ENCODE measurements around the gene PDCD1. TPM values are rescaled to one million over a fixed set of nuclear protein-coding genes. Genes with fewer than 3 reads are reported as not detected.

PDCD1 gene
- total RNA-seq, 1 experiment from 2014 or later: not detected

DNA sequence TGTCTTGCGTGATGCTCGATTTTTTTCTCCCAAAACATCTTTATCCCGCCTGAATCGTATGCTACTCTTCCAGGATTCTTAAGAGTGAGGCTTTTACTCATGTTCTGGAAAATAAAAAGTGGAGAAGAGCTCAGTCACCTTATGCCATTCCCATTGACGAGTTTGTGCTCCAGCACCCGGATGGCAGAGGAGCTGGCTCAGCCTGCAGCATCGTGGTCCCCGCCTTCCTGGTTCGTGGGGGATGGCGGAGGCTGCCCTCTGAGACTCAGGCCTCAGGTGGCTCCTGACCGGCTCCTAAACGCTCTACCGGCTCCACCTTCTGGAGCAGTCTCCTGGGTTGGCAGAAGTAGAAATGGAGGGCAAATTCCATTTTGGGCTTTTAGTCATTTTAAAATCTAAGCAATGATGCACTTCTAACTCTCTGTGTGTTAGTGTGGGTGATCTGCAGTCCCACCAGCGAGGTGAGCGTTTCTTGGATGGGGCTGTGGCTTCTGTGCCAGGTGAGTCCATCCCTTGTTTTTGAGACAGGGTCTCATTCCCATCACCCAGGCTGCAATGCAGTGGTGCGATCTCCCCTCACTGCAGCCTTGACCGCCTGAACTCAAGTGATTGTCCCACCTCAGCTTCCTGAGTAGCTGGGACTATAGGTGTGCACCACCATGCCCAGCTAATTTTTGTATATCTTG, 38.7 kb upstream of the PDCD1 start:
- in situ Hi-C loops (cut with HindIII; ENCODE audit: low pct_unique_long_range_greater_than_20kb, low sequenced_read_pairs): no loop called here
- no peak for DNase-seq (ENCODE audit: low read depth)

DNA sequence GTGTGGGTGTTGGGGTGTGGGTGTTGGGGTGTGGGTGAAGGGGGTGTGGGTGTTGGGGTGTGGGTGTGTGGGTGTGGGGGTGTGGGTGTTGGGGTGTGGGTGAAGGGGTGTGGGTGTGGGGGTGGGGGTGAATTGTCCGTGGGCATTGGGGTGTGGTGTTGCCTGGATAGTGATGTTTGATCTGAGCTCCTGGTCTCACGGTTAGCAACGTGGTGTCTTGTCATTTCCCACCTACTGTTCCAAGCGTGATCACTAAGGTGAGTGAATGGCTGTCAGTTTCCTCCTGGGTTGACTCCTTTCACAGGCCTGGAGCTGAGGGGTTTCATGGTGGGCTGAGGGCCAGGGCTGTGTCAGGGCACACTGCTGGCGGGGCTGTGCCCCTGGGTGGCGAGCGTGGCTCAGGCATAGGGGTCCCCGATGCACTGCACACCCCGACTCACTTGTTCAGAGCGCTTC, 38.1 kb upstream of the PDCD1 start:
- no peak for DNase-seq (ENCODE audit: low read depth)
- in situ Hi-C loops (cut with HindIII; ENCODE audit: low pct_unique_long_range_greater_than_20kb, low sequenced_read_pairs): no loop called here

GRCh38 chr2:241895712-241896641, 37.3 kb upstream of the PDCD1 start:
- in situ Hi-C loops (cut with HindIII; ENCODE audit: low pct_unique_long_range_greater_than_20kb, low sequenced_read_pairs): no loop called here
- peak; percentile 63 for DNase-seq (ENCODE audit: low read depth)

DNA sequence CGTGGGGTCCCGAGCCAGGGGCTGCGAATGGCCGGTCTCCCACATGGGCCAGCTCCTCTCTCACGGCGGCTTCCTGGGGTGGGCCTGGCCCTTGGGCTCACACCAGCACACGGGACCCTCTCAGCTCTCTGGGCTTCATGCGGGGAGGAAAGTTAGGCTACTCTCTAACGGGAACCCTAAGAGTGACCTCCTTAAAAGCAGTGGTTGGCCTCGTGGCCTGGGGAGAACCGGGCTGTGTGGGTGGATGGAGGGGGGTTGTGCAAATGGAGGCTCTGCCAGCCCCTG, 36.7 kb upstream of the PDCD1 start:
- in situ Hi-C loops (cut with HindIII; ENCODE audit: low pct_unique_long_range_greater_than_20kb, low sequenced_read_pairs): no loop called here
- DNase-seq (ENCODE audit: low read depth): no peak

DNA sequence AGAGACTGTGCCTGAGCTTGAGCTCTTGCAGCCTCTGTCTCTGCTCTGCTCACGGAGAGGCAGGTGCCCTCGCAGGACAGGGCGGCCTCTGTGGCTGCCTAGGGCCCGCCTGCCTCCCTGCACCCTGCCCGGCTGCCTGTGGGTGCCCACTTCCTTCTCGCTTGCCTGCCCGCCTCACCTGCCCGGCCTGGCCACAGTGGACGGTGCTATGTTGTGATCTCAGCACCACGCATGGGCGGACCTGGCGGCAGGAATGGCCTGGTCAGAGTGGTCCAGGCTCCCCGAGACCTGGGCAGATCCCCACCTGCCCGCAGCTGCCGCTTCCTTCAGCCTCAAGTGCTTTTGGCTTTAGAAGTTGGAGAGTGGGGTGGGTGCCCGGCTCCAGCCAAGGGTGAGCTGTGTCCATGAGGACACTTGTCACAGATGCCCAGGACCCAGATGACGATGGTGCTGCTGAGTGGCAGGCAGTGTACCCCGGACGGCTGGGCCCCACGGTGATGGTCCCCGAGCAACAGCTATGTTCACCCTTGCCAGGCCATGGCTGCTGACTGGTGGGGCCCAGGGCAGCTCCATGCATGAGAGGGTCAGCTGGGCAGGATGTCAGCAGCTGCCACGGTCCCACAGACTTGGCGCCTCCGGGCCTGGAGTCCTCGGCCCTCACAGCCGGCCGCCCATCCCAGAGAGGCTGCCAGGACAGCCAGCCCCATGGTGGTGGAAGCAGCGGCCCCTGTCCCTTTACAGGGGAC, 36.2 kb upstream of the PDCD1 start:
- in situ Hi-C loops (cut with HindIII; ENCODE audit: low pct_unique_long_range_greater_than_20kb, low sequenced_read_pairs): no loop called here
- DNase-seq (ENCODE audit: low read depth): no peak

GRCh38 chr2:241894056-241894641, 35.5 kb upstream of the PDCD1 start:
- no peak for DNase-seq (ENCODE audit: low read depth)
- in situ Hi-C loops (cut with HindIII; ENCODE audit: low pct_unique_long_range_greater_than_20kb, low sequenced_read_pairs): no loop called here

GRCh38 chr2:241893265-241893664, 34.6 kb upstream of the PDCD1 start:
- no peak for DNase-seq (ENCODE audit: low read depth)
- in situ Hi-C loops (cut with HindIII; ENCODE audit: low pct_unique_long_range_greater_than_20kb, low sequenced_read_pairs): no loop called here

DNA sequence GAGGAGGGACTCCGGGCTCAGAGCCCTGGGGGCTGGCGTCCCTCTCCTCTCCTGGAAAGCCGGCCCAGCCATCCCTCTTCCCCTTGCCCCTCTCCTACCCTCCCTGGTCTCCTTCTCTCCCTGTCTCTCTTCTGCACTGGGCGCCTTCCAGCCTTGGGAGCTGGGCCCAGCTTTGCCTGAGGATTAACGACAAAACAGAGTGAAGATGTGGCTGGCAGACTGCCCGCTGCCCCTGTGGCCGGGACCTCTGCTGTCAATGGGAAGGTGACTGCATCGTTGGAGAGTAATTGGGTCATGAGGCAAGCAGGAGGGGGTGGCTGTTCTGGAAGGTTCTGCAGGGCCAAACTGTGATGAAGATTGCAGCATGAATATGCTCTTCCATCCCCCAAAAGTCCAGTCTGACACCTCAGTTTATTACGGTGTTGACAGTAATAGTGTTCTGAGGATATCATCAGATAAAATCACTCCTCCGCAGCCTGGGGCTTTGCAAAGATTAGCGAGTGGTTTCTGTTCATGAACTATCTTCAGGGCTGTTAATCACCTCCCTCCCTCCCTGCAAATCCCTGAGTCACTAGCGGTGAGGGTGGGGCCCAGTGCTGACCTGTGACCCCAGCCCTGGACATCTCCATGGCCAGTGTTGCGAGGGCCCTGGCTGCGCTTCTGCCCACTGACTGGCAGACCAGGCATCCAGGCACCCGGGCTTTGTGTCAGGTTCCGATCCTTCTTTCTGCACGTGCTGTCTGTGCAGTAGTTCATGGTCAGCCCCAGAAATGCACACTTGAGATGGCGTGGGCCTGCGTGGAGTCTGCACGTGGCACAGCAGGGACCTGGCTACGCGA, 33.8 kb upstream of the PDCD1 start:
- in situ Hi-C loops (cut with HindIII; ENCODE audit: low pct_unique_long_range_greater_than_20kb, low sequenced_read_pairs): no loop called here
- peak; percentile 23 for DNase-seq (ENCODE audit: low read depth)

DNA sequence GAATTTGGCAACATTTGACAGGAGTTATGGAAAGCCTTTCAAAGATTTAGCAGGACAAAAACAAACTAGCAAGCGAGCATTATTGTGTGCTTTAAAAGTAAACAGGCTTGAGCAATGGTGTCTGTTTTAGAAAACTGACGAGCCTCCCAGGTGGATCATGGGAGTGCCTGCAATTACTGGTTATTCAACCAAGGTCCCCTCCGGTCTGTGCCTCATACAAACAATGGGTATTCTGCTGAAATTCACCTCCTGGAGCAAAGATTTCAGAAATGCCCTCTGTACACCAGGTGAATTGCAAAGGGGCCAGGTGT, 33.2 kb upstream of the PDCD1 start:
- DNase-seq (ENCODE audit: low read depth): no peak
- in situ Hi-C loops (cut with HindIII; ENCODE audit: low pct_unique_long_range_greater_than_20kb, low sequenced_read_pairs): no loop called here

DNA sequence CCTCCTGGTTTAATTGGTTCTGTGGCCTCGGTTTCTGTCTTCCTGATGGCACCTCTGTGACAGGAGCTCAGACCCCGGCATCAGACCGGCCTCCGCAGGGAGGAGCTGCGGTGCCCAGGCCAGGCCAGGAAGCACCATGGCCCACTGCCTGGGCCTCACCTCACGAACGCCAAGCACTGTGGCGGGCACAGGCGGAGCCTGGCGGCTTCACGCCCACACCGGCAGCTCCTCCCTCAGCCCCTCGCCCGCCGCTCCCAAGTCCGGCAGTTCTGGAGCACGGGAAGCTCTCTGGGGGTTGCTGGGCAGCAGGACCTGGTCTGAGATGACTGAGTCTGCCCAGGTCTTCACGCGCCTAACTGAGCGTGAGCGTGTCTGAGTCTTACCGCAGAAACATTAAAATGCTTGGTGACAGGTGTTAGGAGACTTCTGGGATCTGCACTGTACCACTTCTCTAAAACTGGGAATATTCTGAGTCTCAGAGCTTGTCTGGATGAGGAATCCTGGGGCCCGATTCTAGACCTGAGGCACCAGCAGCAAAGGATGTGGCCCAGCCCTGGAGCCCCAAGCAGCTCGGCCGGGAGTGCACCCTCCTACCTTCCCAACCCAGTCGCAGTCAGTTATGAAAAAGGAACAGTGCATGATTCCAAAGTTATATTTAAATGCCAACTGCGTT, 32.8 kb upstream of the PDCD1 start:
- DNase-seq (ENCODE audit: low read depth): no peak
- in situ Hi-C loops (cut with HindIII; ENCODE audit: low pct_unique_long_range_greater_than_20kb, low sequenced_read_pairs): no loop called here

GRCh38 chr2:241890524-241891235, 32.0 kb upstream of the PDCD1 start:
- in situ Hi-C loops (cut with HindIII; ENCODE audit: low pct_unique_long_range_greater_than_20kb, low sequenced_read_pairs): no loop called here
- no peak for DNase-seq (ENCODE audit: low read depth)

DNA sequence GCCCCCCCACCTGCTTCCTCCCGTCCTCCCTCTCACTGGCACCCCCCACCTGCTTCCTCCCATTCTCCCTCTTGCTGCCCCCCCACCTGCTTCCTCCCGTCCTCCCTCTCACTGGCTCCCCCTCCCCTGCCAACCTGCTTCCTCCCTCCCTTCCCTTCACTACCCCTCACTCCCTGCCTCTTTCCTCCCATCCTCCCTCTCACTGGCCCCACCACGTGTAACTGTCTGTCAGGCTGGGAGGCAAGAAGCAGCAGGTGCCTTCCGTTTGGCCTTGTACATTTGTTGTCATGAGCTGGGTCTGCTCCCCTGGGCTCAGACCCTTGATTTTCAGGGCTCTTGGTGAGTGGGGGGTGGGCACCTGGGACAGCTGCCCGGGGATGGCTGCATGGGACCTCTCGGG, 29.9 kb upstream of the PDCD1 start:
- no peak for DNase-seq (ENCODE audit: low read depth)
- in situ Hi-C loops (cut with HindIII; ENCODE audit: low pct_unique_long_range_greater_than_20kb, low sequenced_read_pairs): no loop called here

- in situ Hi-C loops (cut with HindIII; ENCODE audit: low pct_unique_long_range_greater_than_20kb, low sequenced_read_pairs): no loop called here
- no peak for DNase-seq (ENCODE audit: low read depth)
Measured at GRCh38 chr2:241887806-241888522, 29.3 kb upstream of the PDCD1 start.

- in situ Hi-C loops (cut with HindIII; ENCODE audit: low pct_unique_long_range_greater_than_20kb, low sequenced_read_pairs): no loop called here
- no peak for DNase-seq (ENCODE audit: low read depth)
Measured at GRCh38 chr2:241886840-241887447, 28.2 kb upstream of the PDCD1 start.

- in situ Hi-C loops (cut with HindIII; ENCODE audit: low pct_unique_long_range_greater_than_20kb, low sequenced_read_pairs): no loop called here
- no peak for DNase-seq (ENCODE audit: low read depth)
Measured at GRCh38 chr2:241885946-241886643, 27.4 kb upstream of the PDCD1 start.

All from Caki2 (cell line).